ENCODE data around the gene EPHA10.
A peak's percentile ranks its signal among the peaks of the same experiment; 100 is the strongest.

The EPHA10 gene

GRCh38 chr1:37673920-37674319, 91.0 kb downstream of the EPHA10 start:
- DNase-seq (ENCODE audit: low spot score): no peak

- DNase-seq (ENCODE audit: low spot score): no peak
These were observed 92.6 kb downstream of the EPHA10 start for GRCh38 chr1:37672136-37672870.

- no peak for DNase-seq (ENCODE audit: low spot score)
These were observed 93.7 kb downstream of the EPHA10 start for GRCh38 chr1:37671261-37671660.

- DNase-seq (ENCODE audit: low spot score): no peak
These were observed 94.8 kb downstream of the EPHA10 start for GRCh38 chr1:37670133-37670532.

GRCh38 chr1:37667023-37667671, 97.8 kb downstream of the EPHA10 start:
- peak; percentile 48 for DNase-seq (ENCODE audit: low spot score)

GRCh38 chr1:37666241-37666867, 98.6 kb downstream of the EPHA10 start:
- no peak for DNase-seq (ENCODE audit: low spot score)
